HEK293 (cell line): Measurements from ENCODE around the gene ZBED4.

Source experiments
- CTCF ChIA-PET: fragments of 350-600 bp; formaldehyde crosslinking; extraction: SDS; loops from one replicate; lab custom pipeline; 2021; ENCODE audit warnings: antibody characterized with exemption; lab: Yijun Ruan, JAX
- POLR2A ChIA-PET: fragments of 300-600 bp; formaldehyde crosslinking; extraction: SDS; loops from one replicate; lab custom pipeline; 2020; ENCODE audit warnings: antibody characterized with exemption, inconsistent platforms; lab: Yijun Ruan, JAX
- H3K27ac ChIP-seq: fragments of 200-500 bp; sonication (Bioruptor generic); 2 replicates; pipeline ENCODE4 v1.5.1; 2014; ENCODE audit warnings: low read depth, low read length, control low read depth, inconsistent platforms; ENCODE audit errors: extremely low read depth
- H3K36me3 ChIP-seq, 2 experiments: fragments of 200-500 bp in 1 of 2; sonication (Bioruptor generic) in 1 of 2; 1 replicate in 1 of 2; 2 replicates in 1 of 2; pipeline ENCODE4 v1.5.1; 2014 to 2017; ENCODE audit warnings: inconsistent platforms in 2 of 2, low read length in 2 of 2; ENCODE audit not compliant: control insufficient read depth in 2 of 2, insufficient read depth in 1 of 2
- H3K4me1 ChIP-seq: fragments of 200-500 bp; sonication (Bioruptor generic); 2 replicates; pipeline ENCODE4 v1.5.1; 2014; ENCODE audit warnings: mild to moderate bottlenecking, low read length, inconsistent platforms; ENCODE audit not compliant: control insufficient read depth, insufficient read depth
- H3K4me3 ChIP-seq: 2 replicates; pipeline ENCODE4 v1.5.1; 2011; ENCODE audit warnings: low read depth, mild to moderate bottlenecking, control low read depth, low read length, moderate library complexity
- H3K9me3 ChIP-seq: fragments of 200-500 bp; sonication (Bioruptor generic); 2 replicates; pipeline ENCODE4 v1.5.1; 2014; ENCODE audit warnings: low read depth, low read length, inconsistent platforms; ENCODE audit not compliant: control insufficient read depth, insufficient read depth
- HOXC10 ChIP-seq: sonication (generic); formaldehyde crosslinking; IDR thresholded peaks from 2 replicates; pipeline ENCODE4 v1.8.1; 2023; ENCODE audit warnings: mild to moderate bottlenecking, missing genetic modification reagents
- KLF9 ChIP-seq: fragments of 450-650 bp; formaldehyde crosslinking; IDR thresholded peaks from 2 replicates; pipeline ENCODE4 v1.5.1; 2016; ENCODE audit warnings: missing biosample characterization, missing genetic modification characterization, low read depth
- YY2 ChIP-seq: fragments of 450-650 bp; formaldehyde crosslinking; IDR thresholded peaks from 2 replicates; pipeline ENCODE4 v1.5.1; 2016; ENCODE audit warnings: missing biosample characterization, missing genetic modification characterization
- ZIC2 ChIP-seq: fragments of 450-650 bp; formaldehyde crosslinking; IDR thresholded peaks from 2 replicates; pipeline ENCODE4 v1.5.1; 2016; ENCODE audit warnings: missing biosample characterization, missing genetic modification characterization
- ZNF169 ChIP-seq: fragments of 450-650 bp; formaldehyde crosslinking; IDR thresholded peaks from 2 replicates; pipeline ENCODE4 v1.5.1; 2016; ENCODE audit warnings: missing biosample characterization, missing genetic modification characterization
- ZNF211 ChIP-seq: fragments of 450-650 bp; formaldehyde crosslinking; IDR thresholded peaks from 2 replicates; pipeline ENCODE4 v1.5.1; 2016; ENCODE audit warnings: low read depth, missing biosample characterization, missing genetic modification characterization
- ZNF549 ChIP-seq: fragments of 450-650 bp; IDR thresholded peaks from 2 replicates; pipeline ENCODE4 v1.5.1; 2018; ENCODE audit warnings: missing biosample characterization, missing genetic modification characterization, mild to moderate bottlenecking, inconsistent platforms, moderate library complexity
- ZNF610 ChIP-seq: fragments of 450-650 bp; formaldehyde crosslinking; IDR thresholded peaks from 2 replicates; pipeline ENCODE4 v1.5.1; 2016; ENCODE audit warnings: missing biosample characterization, missing genetic modification characterization, borderline replicate concordance
- ZNF777 ChIP-seq: fragments of 450-650 bp; formaldehyde crosslinking; IDR thresholded peaks from 2 replicates; pipeline ENCODE4 v1.5.1; 2017; ENCODE audit warnings: missing biosample characterization, missing genetic modification characterization, borderline replicate concordance
- TF ChIP-seq, protein P1 (sequence below): fragments of 450-650 bp; formaldehyde crosslinking; conservative IDR thresholded peaks from 2 replicates; pipeline ENCODE4 v1.5.1; 2016; ENCODE audit warnings: low read depth, missing biosample characterization, missing genetic modification characterization
- TF ChIP-seq, protein P2 (sequence below): fragments of 450-650 bp; formaldehyde crosslinking; IDR thresholded peaks from 2 replicates; pipeline ENCODE4 v1.5.1; 2016; ENCODE audit warnings: missing biosample characterization, missing genetic modification characterization, low read depth
- TF ChIP-seq, protein P3 (sequence below): fragments of 450-650 bp; formaldehyde crosslinking; IDR thresholded peaks from 2 replicates; pipeline ENCODE4 v1.5.1; 2016; ENCODE audit warnings: missing biosample characterization, missing genetic modification characterization
- TF ChIP-seq, protein P4 (sequence below): fragments of 450-650 bp; formaldehyde crosslinking; IDR thresholded peaks from 2 replicates; pipeline ENCODE4 v1.5.1; 2017; ENCODE audit warnings: missing biosample characterization, missing genetic modification characterization
- TF ChIP-seq, protein P5 (sequence below): fragments of 450-650 bp; formaldehyde crosslinking; IDR thresholded peaks from 2 replicates; pipeline ENCODE4 v1.5.1; 2016; ENCODE audit warnings: missing biosample characterization, missing genetic modification characterization

ZBED4 gene

DNA sequence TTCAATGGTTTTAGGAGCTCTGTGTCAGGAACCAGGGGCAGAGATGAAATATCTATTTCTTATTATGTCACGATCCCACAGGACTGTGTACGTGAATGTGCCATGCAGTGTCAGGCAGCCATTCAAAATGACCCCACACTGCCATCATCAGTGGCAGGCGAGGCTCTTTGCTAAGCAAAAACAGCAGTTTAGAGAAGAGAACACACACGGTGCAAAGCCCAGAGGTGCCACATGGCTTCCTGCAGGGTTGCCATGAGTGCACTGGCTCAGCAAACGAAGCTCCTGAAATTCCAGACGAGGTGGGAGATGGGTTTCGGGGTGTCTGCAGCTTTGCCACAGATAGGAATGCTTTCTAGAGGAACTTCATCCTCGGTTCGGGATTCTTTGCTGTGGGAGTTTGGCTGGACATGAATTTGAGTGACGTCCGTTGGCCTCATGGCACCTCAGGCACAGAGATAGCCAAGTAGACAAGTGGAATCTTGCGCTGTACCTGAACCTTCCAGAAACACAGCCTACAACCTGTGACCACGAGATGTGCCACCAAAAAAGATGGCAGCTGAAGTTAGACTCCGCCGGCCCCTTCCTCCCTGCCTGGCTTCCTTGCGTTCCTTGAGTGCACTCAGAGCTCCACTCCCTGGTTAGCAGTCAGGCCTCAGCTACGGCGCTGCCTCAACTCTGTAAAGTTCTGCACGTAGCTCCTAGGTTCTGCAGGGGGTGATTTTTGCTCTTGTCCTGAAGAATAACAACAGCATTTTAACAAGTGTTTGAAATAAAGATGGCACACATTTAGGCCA lies 7.8 kb upstream of the ZBED4 start:
- ChIA-PET CTCF (no interaction called here), POLR2A (no interaction called here)
- no peak overlapping the region for H3K4me3 ChIP-seq
- no peaks in the 10 kb centered on the region for H3K36me3 ChIP-seq
- no peak for TF ChIP-seq ZNF169 (tag by site-specific recombination)
- no peak for TF ChIP-seq ZNF549
- TF ChIP-seq ZNF610 (tag by site-specific recombination): no peak
- no peak for TF ChIP-seq ZIC2 (tag by site-specific recombination)
- TF ChIP-seq ZNF777 (tag by site-specific recombination): no peak
- TF ChIP-seq, protein P1, sequence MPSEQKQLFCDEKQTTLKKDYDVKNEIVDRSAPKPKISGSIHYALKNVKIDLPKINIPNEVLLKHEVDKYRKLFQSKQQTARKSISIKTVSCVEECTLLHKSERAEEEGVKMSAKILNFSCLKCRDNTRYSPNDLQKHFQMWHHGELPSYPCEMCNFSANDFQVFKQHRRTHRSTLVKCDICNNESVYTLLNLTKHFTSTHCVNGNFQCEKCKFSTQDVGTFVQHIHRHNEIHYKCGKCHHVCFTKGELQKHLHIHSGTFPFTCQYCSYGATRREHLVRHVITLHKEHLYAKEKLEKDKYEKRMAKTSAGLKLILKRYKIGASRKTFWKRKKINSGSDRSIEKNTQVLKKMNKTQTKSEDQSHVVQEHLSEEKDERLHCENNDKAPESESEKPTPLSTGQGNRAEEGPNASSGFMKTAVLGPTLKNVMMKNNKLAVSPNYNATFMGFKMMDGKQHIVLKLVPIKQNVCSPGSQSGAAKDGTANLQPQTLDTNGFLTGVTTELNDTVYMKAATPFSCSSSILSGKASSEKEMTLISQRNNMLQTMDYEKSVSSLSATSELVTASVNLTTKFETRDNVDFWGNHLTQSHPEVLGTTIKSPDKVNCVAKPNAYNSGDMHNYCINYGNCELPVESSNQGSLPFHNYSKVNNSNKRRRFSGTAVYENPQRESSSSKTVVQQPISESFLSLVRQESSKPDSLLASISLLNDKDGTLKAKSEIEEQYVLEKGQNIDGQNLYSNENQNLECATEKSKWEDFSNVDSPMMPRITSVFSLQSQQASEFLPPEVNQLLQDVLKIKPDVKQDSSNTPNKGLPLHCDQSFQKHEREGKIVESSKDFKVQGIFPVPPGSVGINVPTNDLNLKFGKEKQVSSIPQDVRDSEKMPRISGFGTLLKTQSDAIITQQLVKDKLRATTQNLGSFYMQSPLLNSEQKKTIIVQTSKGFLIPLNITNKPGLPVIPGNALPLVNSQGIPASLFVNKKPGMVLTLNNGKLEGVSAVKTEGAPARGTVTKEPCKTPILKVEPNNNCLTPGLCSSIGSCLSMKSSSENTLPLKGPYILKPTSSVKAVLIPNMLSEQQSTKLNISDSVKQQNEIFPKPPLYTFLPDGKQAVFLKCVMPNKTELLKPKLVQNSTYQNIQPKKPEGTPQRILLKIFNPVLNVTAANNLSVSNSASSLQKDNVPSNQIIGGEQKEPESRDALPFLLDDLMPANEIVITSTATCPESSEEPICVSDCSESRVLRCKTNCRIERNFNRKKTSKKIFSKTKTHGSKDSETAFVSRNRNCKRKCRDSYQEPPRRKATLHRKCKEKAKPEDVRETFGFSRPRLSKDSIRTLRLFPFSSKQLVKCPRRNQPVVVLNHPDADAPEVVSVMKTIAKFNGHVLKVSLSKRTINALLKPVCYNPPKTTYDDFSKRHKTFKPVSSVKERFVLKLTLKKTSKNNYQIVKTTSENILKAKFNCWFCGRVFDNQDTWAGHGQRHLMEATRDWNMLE: no peak
- TF ChIP-seq, protein P2, sequence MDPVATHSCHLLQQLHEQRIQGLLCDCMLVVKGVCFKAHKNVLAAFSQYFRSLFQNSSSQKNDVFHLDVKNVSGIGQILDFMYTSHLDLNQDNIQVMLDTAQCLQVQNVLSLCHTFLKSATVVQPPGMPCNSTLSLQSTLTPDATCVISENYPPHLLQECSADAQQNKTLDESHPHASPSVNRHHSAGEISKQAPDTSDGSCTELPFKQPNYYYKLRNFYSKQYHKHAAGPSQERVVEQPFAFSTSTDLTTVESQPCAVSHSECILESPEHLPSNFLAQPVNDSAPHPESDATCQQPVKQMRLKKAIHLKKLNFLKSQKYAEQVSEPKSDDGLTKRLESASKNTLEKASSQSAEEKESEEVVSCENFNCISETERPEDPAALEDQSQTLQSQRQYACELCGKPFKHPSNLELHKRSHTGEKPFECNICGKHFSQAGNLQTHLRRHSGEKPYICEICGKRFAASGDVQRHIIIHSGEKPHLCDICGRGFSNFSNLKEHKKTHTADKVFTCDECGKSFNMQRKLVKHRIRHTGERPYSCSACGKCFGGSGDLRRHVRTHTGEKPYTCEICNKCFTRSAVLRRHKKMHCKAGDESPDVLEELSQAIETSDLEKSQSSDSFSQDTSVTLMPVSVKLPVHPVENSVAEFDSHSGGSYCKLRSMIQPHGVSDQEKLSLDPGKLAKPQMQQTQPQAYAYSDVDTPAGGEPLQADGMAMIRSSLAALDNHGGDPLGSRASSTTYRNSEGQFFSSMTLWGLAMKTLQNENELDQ (tag by site-specific recombination): no peak
- TF ChIP-seq, protein P3, sequence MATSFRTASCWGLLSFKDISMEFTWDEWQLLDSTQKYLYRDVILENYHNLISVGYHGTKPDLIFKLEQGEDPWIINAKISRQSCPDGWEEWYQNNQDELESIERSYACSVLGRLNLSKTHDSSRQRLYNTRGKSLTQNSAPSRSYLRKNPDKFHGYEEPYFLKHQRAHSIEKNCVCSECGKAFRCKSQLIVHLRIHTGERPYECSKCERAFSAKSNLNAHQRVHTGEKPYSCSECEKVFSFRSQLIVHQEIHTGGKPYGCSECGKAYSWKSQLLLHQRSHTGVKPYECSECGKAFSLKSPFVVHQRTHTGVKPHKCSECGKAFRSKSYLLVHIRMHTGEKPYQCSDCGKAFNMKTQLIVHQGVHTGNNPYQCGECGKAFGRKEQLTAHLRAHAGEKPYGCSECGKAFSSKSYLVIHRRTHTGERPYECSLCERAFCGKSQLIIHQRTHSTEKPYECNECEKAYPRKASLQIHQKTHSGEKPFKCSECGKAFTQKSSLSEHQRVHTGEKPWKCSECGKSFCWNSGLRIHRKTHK (tag by site-specific recombination): no peak
- TF ChIP-seq, protein P4, sequence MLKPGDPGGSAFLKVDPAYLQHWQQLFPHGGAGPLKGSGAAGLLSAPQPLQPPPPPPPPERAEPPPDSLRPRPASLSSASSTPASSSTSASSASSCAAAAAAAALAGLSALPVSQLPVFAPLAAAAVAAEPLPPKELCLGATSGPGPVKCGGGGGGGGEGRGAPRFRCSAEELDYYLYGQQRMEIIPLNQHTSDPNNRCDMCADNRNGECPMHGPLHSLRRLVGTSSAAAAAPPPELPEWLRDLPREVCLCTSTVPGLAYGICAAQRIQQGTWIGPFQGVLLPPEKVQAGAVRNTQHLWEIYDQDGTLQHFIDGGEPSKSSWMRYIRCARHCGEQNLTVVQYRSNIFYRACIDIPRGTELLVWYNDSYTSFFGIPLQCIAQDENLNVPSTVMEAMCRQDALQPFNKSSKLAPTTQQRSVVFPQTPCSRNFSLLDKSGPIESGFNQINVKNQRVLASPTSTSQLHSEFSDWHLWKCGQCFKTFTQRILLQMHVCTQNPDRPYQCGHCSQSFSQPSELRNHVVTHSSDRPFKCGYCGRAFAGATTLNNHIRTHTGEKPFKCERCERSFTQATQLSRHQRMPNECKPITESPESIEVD (tag by site-specific recombination): no peak
- no peak for TF ChIP-seq ZNF211 (tag by site-specific recombination)
- TF ChIP-seq, protein P5, sequence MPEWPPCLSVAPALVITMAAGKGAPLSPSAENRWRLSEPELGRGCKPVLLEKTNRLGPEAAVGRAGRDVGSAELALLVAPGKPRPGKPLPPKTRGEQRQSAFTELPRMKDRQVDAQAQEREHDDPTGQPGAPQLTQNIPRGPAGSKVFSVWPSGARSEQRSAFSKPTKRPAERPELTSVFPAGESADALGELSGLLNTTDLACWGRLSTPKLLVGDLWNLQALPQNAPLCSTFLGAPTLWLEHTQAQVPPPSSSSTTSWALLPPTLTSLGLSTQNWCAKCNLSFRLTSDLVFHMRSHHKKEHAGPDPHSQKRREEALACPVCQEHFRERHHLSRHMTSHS: no peak
- TF ChIP-seq HOXC10 (CRISPR knock-in tag): no peak
- TF ChIP-seq YY2 (tag by site-specific recombination): no peak
- no peak for TF ChIP-seq KLF9 (tag by site-specific recombination)
- H3K4me1 ChIP-seq: no peaks in the 10 kb centered on the region
- no peaks in the 10 kb centered on the region for H3K9me3 ChIP-seq
- H3K27ac ChIP-seq: no peak overlapping the region
